ENCODE data around the gene HDAC8. TPM values are rescaled to one million over a fixed set of nuclear protein-coding genes. Genes with fewer than 3 reads are reported as not detected.

The HDAC8 gene
- total RNA-seq, 1 experiment from 2014 or later: 26.2 TPM

DNA sequence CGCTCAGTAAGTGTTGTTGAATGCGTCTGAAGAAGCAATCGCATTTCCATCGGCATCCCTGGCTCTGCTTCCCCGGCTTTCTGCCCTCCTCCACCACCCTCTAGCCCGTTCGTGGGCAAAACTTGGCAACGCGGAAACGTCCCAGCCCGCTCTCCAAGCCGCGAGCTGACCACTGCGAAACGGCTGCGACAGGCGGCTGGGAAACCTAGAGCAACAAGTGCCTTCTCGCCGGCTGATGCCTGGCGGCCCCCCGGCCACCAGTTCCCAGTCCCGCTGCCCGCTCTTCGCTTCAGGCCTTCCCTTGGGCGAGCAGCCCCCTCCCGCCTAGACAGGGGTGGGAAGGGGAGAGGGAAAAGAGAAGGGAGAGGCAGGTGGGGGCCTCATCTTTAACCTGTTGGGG, 267.8 kb downstream of the HDAC8 start:
- no peaks in the 10 kb centered on the region for H3K9me3 Mint-ChIP-seq (ENCODE audit: unreplicated experiment)
- H3K36me3 Mint-ChIP-seq (ENCODE audit: insufficient read depth, unreplicated experiment): no peaks in the 10 kb centered on the region
- Histone ChIP-seq H3K4me3 (ENCODE audit: low read depth, low read length) (no peak overlapping the region), H3K27me3 (replicated peaks; ENCODE audit: control insufficient read depth, insufficient read depth, low read length) (peaks cover 1% of the 10 kb centered on the region), H3K36me3 (ENCODE audit: control insufficient read depth, insufficient read depth, low read length) (no peaks in the 10 kb centered on the region), H3K9me3 (no peaks in the 10 kb centered on the region), H3K4me1 (no peaks in the 10 kb centered on the region)
- BruUV-seq (replicated peaks): no TSS peak
- intact Hi-C loops (cut with micrococcal nuclease; ENCODE audit: unreplicated experiment): loop anchor here (5.0 to 10.0 kb wide), 2 partner anchors 170 to 247 kb away; no protein-coding TSS in a partner anchor
- no peak overlapping the region for H3K4me3 Mint-ChIP-seq (ENCODE audit: unreplicated experiment)
- no peak for DNase-seq
- POLR2A ChIA-PET: no interaction called here
- peaks cover 14% of the 10 kb centered on the region for H3K27me3 Mint-ChIP-seq (ENCODE audit: insufficient read depth, unreplicated experiment)
- H3K4me1 Mint-ChIP-seq (ENCODE audit: low read depth, unreplicated experiment): peaks cover under 1% of the 10 kb centered on the region
- TF ChIP-seq, protein P1, sequence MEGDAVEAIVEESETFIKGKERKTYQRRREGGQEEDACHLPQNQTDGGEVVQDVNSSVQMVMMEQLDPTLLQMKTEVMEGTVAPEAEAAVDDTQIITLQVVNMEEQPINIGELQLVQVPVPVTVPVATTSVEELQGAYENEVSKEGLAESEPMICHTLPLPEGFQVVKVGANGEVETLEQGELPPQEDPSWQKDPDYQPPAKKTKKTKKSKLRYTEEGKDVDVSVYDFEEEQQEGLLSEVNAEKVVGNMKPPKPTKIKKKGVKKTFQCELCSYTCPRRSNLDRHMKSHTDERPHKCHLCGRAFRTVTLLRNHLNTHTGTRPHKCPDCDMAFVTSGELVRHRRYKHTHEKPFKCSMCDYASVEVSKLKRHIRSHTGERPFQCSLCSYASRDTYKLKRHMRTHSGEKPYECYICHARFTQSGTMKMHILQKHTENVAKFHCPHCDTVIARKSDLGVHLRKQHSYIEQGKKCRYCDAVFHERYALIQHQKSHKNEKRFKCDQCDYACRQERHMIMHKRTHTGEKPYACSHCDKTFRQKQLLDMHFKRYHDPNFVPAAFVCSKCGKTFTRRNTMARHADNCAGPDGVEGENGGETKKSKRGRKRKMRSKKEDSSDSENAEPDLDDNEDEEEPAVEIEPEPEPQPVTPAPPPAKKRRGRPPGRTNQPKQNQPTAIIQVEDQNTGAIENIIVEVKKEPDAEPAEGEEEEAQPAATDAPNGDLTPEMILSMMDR (IDR thresholded peaks at IDR 0.05; ENCODE audit: insufficient read depth in 1 of 2, low read depth in 1 of 2, low read length in 1 of 2, severe bottlenecking in 1 of 2, unreplicated experiment in 1 of 2): no peak
- no peak overlapping the region for H3K27ac Mint-ChIP-seq (ENCODE audit: unreplicated experiment)
- CTCF ChIA-PET: no interaction called here

DNA sequence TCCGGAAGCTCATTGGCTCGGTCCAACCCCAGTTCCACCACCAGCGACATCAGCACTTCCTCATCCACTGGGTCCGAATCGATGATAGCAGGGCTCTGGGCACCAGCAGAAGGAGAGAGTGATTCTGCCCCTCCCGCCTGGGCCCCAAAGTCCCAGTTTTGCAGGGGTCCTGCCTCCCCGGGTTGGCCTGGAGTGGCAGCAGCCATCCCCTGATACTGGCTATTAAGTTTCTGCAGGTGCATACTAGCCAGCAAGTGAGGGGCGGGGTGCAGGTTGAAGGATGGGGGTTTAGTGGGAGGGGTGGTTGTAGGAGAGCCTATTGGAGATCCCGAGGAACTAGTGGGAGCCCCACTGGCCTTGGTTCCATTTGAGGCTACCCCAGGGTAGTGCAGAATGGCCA, 270.9 kb downstream of the HDAC8 start:
- ChIA-PET CTCF (no interaction called here), POLR2A (no interaction called here)
- Histone ChIP-seq H3K4me3 (ENCODE audit: low read depth, low read length) (no peak overlapping the region), H3K36me3 (ENCODE audit: control insufficient read depth, insufficient read depth, low read length) (no peaks in the 10 kb centered on the region), H3K9me3 (no peaks in the 10 kb centered on the region), H3K4me1 (no peaks in the 10 kb centered on the region), H3K27me3 (replicated peaks; ENCODE audit: control insufficient read depth, insufficient read depth, low read length) (peaks cover 1% of the 10 kb centered on the region)
- no peak for DNase-seq
- intact Hi-C loops (cut with micrococcal nuclease; ENCODE audit: unreplicated experiment): loop anchor here (10.0 kb wide), 1 partner anchor 173 kb away; no protein-coding TSS in a partner anchor
- no peak overlapping the region for H3K27ac Mint-ChIP-seq (ENCODE audit: unreplicated experiment)
- BruUV-seq (replicated peaks): no TSS peak
- peaks cover 6% of the 10 kb centered on the region for H3K4me1 Mint-ChIP-seq (ENCODE audit: low read depth, unreplicated experiment)
- no peak overlapping the region for H3K4me3 Mint-ChIP-seq (ENCODE audit: unreplicated experiment)
- peaks cover 14% of the 10 kb centered on the region for H3K27me3 Mint-ChIP-seq (ENCODE audit: insufficient read depth, unreplicated experiment)
- TF ChIP-seq, protein P1 (IDR thresholded peaks at IDR 0.05; ENCODE audit: insufficient read depth in 1 of 2, low read depth in 1 of 2, low read length in 1 of 2, severe bottlenecking in 1 of 2, unreplicated experiment in 1 of 2): no peak
- no peaks in the 10 kb centered on the region for H3K9me3 Mint-ChIP-seq (ENCODE audit: unreplicated experiment)
- H3K36me3 Mint-ChIP-seq (ENCODE audit: insufficient read depth, unreplicated experiment): no peaks in the 10 kb centered on the region

DNA sequence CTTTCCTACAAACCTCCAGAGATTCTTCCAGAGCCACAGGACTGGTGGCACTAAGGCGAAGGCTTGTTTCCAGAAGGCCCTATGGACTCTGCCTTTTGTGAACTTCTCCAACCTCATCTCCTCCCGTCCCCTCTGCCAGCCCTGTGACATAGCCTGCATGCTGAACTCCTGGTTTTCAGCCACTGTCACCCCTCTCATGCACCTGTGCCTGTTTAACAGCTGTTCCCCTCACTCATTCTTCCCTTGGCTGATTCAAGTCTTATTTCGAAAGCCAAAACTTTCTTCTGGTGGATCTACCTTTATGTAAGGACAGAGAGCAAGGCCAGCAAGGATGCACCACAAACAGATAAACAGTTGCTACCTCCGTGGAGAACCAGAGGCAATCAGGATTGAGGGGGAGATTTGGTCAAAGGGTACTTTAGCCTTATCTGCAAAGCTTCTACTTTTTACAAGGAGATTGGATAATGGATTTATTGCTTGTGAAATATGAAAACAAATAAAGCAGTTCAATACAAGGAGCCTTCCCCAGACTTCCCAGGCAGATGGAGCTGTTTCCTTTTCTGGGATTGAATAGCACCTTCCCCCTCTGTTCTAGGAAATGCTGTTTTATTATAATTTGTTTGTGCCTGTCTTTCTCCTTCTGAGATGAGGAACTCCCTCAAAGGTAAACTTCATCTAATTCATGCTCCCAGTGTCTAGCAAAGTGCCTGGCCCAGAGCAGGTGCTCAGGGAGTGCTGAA, 272.6 kb downstream of the HDAC8 start:
- DNase-seq: no peak
- ChIA-PET POLR2A (no interaction called here), CTCF (interaction anchor here (1.0 kb wide), 1 partner anchor 255 kb away, joined by 3 read pairs; no protein-coding TSS in a partner anchor)
- no TSS peak for BruUV-seq (replicated peaks)
- Histone ChIP-seq H3K4me1 (no peaks in the 10 kb centered on the region), H3K9me3 (no peaks in the 10 kb centered on the region), H3K36me3 (ENCODE audit: control insufficient read depth, insufficient read depth, low read length) (no peaks in the 10 kb centered on the region), H3K27me3 (replicated peaks; ENCODE audit: control insufficient read depth, insufficient read depth, low read length) (no peaks in the 10 kb centered on the region; the same call in 1 of the 2 replicates), H3K4me3 (ENCODE audit: low read depth, low read length) (no peak overlapping the region)
- Mint-ChIP-seq H3K9me3 (ENCODE audit: unreplicated experiment) (no peaks in the 10 kb centered on the region), H3K27ac (ENCODE audit: unreplicated experiment) (no peak overlapping the region), H3K4me3 (ENCODE audit: unreplicated experiment) (no peak overlapping the region), H3K36me3 (ENCODE audit: insufficient read depth, unreplicated experiment) (no peaks in the 10 kb centered on the region), H3K27me3 (ENCODE audit: insufficient read depth, unreplicated experiment) (peaks cover 14% of the 10 kb centered on the region), H3K4me1 (ENCODE audit: low read depth, unreplicated experiment) (peaks cover 6% of the 10 kb centered on the region)
- intact Hi-C loops (cut with micrococcal nuclease; ENCODE audit: unreplicated experiment): loop anchor here (10.0 kb wide), 1 partner anchor 175 kb away; no protein-coding TSS in a partner anchor
- TF ChIP-seq, protein P1 (IDR thresholded peaks at IDR 0.05; ENCODE audit: insufficient read depth in 1 of 2, low read depth in 1 of 2, low read length in 1 of 2, severe bottlenecking in 1 of 2, unreplicated experiment in 1 of 2): peak in 1 of 2 experiments; percentile 15

Data from Caco-2 (cell line).